ENCODE measurements around the gene A1CF. TPM values are rescaled to one million over a fixed set of nuclear protein-coding genes. Genes with fewer than 3 reads are reported as not detected.

Gene A1CF
- total and polyA plus RNA-seq, 2 of the 8 experiments (the other 6 are each of a cell fraction or from before 2014, with no cell fraction given), result not detected

DNA sequence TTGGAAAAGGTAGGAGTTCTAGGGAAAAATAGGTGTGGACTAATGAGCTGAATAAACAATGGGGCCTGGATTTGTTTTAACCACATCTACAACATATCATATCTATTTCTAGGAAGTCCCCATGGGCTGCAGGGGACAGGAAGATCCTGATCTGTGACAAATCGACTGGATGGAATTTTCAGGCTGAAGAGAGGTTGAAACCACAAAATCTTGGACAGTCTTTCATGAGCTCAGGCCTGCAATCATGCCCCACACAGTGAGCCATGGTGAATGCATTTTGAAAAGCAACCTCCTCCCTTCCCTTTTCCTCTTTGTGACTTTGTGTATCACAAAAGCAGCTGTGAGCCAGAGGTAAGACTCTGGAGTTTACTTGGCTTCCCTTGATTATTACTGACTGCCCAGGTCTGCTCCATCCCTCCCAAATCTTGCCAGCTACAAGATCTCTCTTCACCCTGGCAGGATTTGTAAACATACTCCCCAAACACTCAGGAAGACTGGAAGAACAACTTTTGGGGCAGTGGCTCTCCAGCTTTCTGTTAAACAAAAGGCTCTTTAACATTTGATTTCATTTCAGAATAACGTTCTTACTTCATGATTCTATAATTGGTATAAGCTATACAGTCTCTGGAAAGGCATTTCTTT, 79.3 kb downstream of the A1CF start:
- H2BK20ac ChIP-seq (ENCODE audit: low read length), result no peak overlapping the region
- peak overlapping the region; percentile 9; the same call in 1 of the 2 replicates for H3K18ac ChIP-seq (ENCODE audit: extremely low read depth, low read length)
- no peak overlapping the region for H2BK15ac ChIP-seq (ENCODE audit: low read length)
- no peak overlapping the region for H3K27ac ChIP-seq (ENCODE audit: low read depth, low read length)
- DNase-seq (ENCODE audit: low read depth in 1 of 2, low spot score in 2 of 2) (no peak), FAIRE-seq (peak; percentile 24)
- H2AFZ ChIP-seq (ENCODE audit: low read length), result peak overlapping the region; percentile 86; the same call in 1 of the 2 replicates
- H2BK12ac ChIP-seq (ENCODE audit: low read depth, low read length), result no peak overlapping the region
- no peak overlapping the region for H3K4me3 ChIP-seq (ENCODE audit: extremely low read depth in 1 of 4, insufficient read depth in 2 of 4, low read depth in 3 of 4, low read length in 4 of 4)
- H3K4me1 ChIP-seq (replicated peaks in 1 of 4; ENCODE audit: control insufficient read depth in 3 of 4, insufficient read depth in 4 of 4, low read length in 3 of 4), result peaks cover 0 to 7% (median 4%) of the 10 kb centered on the region in 4 experiments; a peak in 3 of 7 replicates
- H3K9ac ChIP-seq (replicated peaks in 1 of 4; ENCODE audit: extremely low read depth in 1 of 4, low read depth in 3 of 4, low read length in 3 of 4), result peak overlapping the region in 1 of 4 experiments; percentile 6; a peak in 1 of 7 replicates
- no peaks in the 10 kb centered on the region for H4K20me1 ChIP-seq (replicated peaks in 1 of 2; ENCODE audit: control insufficient read depth in 1 of 2, insufficient read depth in 2 of 2, low read length in 2 of 2)
- no peaks in the 10 kb centered on the region for H3K9me3 ChIP-seq (ENCODE audit: insufficient read depth in 2 of 2, low read depth in 1 of 2, low read length in 1 of 2)
- no peak overlapping the region for H4K5ac ChIP-seq (ENCODE audit: insufficient read length, low read depth, low read length)
- H2BK5ac ChIP-seq (ENCODE audit: low read depth, low read length), result no peak overlapping the region
- ChIA-PET POLR2A (ENCODE audit: partially characterized antibody) (interaction anchor here (0.7 kb wide), 2 partner anchors 48 to 75 kb away, joined by 3 to 4 read pairs; no protein-coding TSS in a partner anchor), CTCF (ENCODE audit: partially characterized antibody) (interaction anchor here (1.2 to 3.1 kb wide), 3 partner anchors 9 to 18 kb away, joined by 3 to 14 read pairs (median 5); no protein-coding TSS in a partner anchor)
- no peak overlapping the region for H3K23ac ChIP-seq (ENCODE audit: insufficient read length)
- H3K36me3 ChIP-seq (ENCODE audit: control insufficient read depth in 2 of 4, insufficient read depth in 4 of 4, low read length in 3 of 4), result no peaks in the 10 kb centered on the region
- no peak overlapping the region for H2AK5ac ChIP-seq (ENCODE audit: low read depth, low read length)
- no peak overlapping the region for H3K56ac ChIP-seq (replicated peaks; ENCODE audit: insufficient read length, low read depth, low read length)
- H3K79me1 ChIP-seq (ENCODE audit: low read depth, low read length), result no peaks in the 10 kb centered on the region
- TF ChIP-seq, protein P1, sequence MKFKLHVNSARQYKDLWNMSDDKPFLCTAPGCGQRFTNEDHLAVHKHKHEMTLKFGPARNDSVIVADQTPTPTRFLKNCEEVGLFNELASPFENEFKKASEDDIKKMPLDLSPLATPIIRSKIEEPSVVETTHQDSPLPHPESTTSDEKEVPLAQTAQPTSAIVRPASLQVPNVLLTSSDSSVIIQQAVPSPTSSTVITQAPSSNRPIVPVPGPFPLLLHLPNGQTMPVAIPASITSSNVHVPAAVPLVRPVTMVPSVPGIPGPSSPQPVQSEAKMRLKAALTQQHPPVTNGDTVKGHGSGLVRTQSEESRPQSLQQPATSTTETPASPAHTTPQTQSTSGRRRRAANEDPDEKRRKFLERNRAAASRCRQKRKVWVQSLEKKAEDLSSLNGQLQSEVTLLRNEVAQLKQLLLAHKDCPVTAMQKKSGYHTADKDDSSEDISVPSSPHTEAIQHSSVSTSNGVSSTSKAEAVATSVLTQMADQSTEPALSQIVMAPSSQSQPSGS (IDR thresholded peaks at IDR 0.05; ENCODE audit: low read length), result no peak
- no peak for TF ChIP-seq JUND (IDR thresholded peaks at IDR 0.05; ENCODE audit: low read length)
- H4K8ac ChIP-seq (ENCODE audit: extremely low read depth, insufficient read depth, low read length), result no peak overlapping the region
- no peaks in the 10 kb centered on the region for H3K79me2 ChIP-seq (ENCODE audit: control insufficient read depth in 1 of 2, insufficient read depth in 2 of 2, low read length in 2 of 2)
- no peak overlapping the region for H3K4ac ChIP-seq (replicated peaks; ENCODE audit: insufficient read length, low read depth, low read length)
- no peaks in the 10 kb centered on the region for H3K23me2 ChIP-seq (ENCODE audit: low read depth, low read length)
- no peak overlapping the region for H2BK120ac ChIP-seq (replicated peaks; ENCODE audit: low read depth, low read length)
- H3K27me3 ChIP-seq (replicated peaks in 1 of 4; ENCODE audit: control insufficient read depth in 3 of 4, extremely low read depth in 1 of 4, insufficient read depth in 3 of 4, low read length in 3 of 4), result no peaks in the 10 kb centered on the region
- peak overlapping the region in 1 of 2 experiments; percentile 22; a peak in 1 of 4 replicates for H3K4me2 ChIP-seq (ENCODE audit: insufficient read depth in 1 of 2, low read depth in 2 of 2, low read length in 2 of 2)
- no peak overlapping the region for H3K14ac ChIP-seq (ENCODE audit: insufficient read length)
- 52% methylated on average over 2 of the region's 2 CpGs; no CpG with 5 or more reads in 1 of the 2 experiments for WGBS, 2 experiments (ENCODE audit: extremely low coverage in 1 of 2, insufficient coverage in 1 of 2, insufficient read length in 1 of 2, insufficient replicate concordance in 2 of 2, low coverage in 1 of 2, low lambda C conversion rate in 2 of 2, missing lambda C conversion rate in 1 of 2)
- H4K91ac ChIP-seq (replicated peaks; ENCODE audit: insufficient read length, low read length), result no peak overlapping the region
